T-helper 17 cell (primary cell): ENCODE results near the gene NTSR1. TPM values are rescaled to one million over a fixed set of nuclear protein-coding genes. Genes with fewer than 3 reads are reported as not detected.

Experiments
- ATAC-seq: fragments of 150-1000 bp; cut with Tn5 transposase; 2 replicates; pipeline ENCODE4 v1.10.0; 2021; ENCODE audit warnings: mild to moderate bottlenecking, moderate library complexity
- DNase-seq, 3 donors: peaks; one replicate each; pipeline versions ENCODE4 v3.0.0 to v3.0.0-alpha.2; 2020 to 2021
- H3K9me3 ChIP-seq: one replicate; pipeline ENCODE4 v1.7.0; 2013; ENCODE audit warnings: low read length, mild to moderate bottlenecking; ENCODE audit not compliant: control insufficient read depth, poor library complexity, severe bottlenecking
- H3K27ac Mint-ChIP-seq: one replicate; pipeline ENCODE4 v1.8.0; 2022; ENCODE audit warnings: mild to moderate bottlenecking, moderate library complexity, mixed read lengths
- H3K27me3 Mint-ChIP-seq: one replicate; pipeline ENCODE4 v1.8.0; 2022; ENCODE audit warnings: mixed read lengths
- H3K36me3 Mint-ChIP-seq: one replicate; pipeline ENCODE4 v1.8.0; 2022; ENCODE audit warnings: low read depth, mixed read lengths
- H3K4me1 Mint-ChIP-seq: one replicate; pipeline ENCODE4 v1.8.0; 2022; ENCODE audit warnings: mild to moderate bottlenecking, mixed read lengths
- H3K4me3 Mint-ChIP-seq: one replicate; pipeline ENCODE4 v1.8.0; 2022; ENCODE audit warnings: mild to moderate bottlenecking, moderate library complexity, mixed read lengths
- total RNA-seq, 4 donors: library from RNA in 2 of 4; stranded (reverse) in 2 of 4; gene quantifications; one replicate each; pipeline ENCODE4 v1.2.3 and lab custom pipeline; 2022 to 2026

The NTSR1 gene
- total RNA-seq, 2 donors from 2014 or later: 0.10 TPM; not detected in 1

DNA sequence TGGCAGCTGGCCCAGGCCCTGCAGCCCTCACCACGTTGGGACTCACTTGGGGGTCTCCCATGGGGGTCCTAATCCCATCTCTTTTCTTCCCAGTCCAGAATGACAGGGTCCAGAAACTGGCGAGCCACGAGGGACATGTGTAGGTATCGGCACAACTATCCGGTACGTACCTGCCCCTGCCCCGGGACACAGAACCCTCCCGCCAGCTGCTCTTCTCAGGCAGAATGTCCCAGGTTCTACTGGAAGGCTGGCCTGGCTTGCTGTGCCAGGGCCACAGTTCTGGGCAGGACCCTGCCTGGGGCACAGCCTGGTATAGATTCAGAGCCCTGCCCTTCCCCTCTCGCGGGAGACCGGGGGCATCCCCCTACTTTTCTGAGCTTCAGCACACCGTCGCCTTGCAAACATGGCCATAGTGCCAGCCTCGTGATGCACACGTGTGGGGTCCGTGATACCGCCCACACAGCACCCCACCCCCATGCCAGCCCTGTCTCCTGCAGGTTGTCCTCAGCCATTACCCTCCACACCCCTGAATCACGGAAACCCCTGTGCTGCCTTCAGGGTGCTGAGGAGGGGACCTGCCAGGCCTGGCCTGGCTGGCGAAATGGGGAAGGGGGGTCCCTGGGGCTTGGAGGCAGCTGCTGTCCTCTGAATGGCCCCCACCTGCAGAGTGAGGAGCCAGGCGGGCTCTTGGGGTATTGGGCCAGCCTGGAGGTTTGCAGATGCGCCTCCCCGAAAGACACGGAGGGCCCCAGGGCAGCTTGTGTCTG is 99.0 kb downstream of the NTSR1 start:
- Mint-ChIP-seq H3K4me1 (peaks cover 23% of the 10 kb centered on the region), H3K36me3 (peaks cover 2% of the 10 kb centered on the region), H3K27ac (peak overlapping the region; percentile 51), H3K4me3 (peak overlapping the region; percentile 69), H3K27me3 (no peaks in the 10 kb centered on the region)
- ATAC-seq (no peak), DNase-seq (no peak)
- no peaks in the 10 kb centered on the region for H3K9me3 ChIP-seq

DNA sequence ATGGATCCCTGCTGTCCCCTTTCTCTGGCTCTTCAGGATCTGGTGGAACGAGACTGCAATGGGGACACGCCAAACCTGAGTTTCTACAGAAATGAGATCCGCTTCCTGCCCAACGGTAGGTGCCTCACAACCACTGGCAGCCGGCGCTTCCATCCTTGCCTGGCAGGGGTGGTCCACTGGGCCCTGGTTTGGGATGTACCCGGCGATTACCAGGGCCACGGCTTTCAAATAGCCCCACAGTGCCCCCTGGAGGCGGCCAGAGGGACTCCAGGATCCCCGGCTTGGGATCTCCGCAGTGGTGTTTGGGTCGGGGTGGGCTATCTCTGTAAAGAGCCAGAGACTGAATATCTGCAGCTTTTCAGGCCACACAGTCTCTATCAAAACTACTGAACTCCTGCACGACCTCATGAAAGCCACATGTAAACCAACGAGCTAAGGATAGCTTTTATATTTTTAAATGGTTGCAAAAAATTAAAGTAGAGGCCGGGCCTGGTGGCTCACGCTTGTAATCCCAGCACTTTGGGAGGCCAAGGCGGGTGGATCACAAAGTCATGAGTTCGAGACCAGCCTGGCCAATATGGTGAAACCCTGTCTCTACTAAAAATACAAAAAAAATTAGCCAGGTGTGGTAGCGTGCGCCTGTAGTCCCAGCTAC is 99.7 kb downstream of the NTSR1 start:
- DNase-seq (peak; percentile 66 to 74 (median 74)), ATAC-seq (peak; percentile 60)
- H3K4me1 Mint-ChIP-seq: peaks cover 21% of the 10 kb centered on the region
- H3K27ac Mint-ChIP-seq: peak overlapping the region; percentile 51
- H3K4me3 Mint-ChIP-seq: peak overlapping the region; percentile 69
- H3K36me3 Mint-ChIP-seq: peaks cover 2% of the 10 kb centered on the region
- H3K9me3 ChIP-seq: no peaks in the 10 kb centered on the region
- H3K27me3 Mint-ChIP-seq: no peaks in the 10 kb centered on the region

GRCh38 chr20:62809530-62810428 is 101.1 kb downstream of the NTSR1 start:
- peaks cover 6% of the 10 kb centered on the region for H3K27me3 Mint-ChIP-seq
- DNase-seq (no peak), ATAC-seq (no peak)
- H3K27ac Mint-ChIP-seq: peak overlapping the region; percentile 21
- peaks cover 21% of the 10 kb centered on the region for H3K4me1 Mint-ChIP-seq
- no peak overlapping the region for H3K4me3 Mint-ChIP-seq
- no peaks in the 10 kb centered on the region for H3K9me3 ChIP-seq
- peaks cover 2% of the 10 kb centered on the region for H3K36me3 Mint-ChIP-seq

GRCh38 chr20:62811320-62811719 is 102.7 kb downstream of the NTSR1 start:
- H3K4me1 Mint-ChIP-seq: peaks cover 23% of the 10 kb centered on the region
- no peaks in the 10 kb centered on the region for H3K9me3 ChIP-seq
- no peak overlapping the region for H3K4me3 Mint-ChIP-seq
- peaks cover 2% of the 10 kb centered on the region for H3K36me3 Mint-ChIP-seq
- peaks cover 11% of the 10 kb centered on the region for H3K27me3 Mint-ChIP-seq
- DNase-seq (no peak), ATAC-seq (no peak)
- no peak overlapping the region for H3K27ac Mint-ChIP-seq

DNA sequence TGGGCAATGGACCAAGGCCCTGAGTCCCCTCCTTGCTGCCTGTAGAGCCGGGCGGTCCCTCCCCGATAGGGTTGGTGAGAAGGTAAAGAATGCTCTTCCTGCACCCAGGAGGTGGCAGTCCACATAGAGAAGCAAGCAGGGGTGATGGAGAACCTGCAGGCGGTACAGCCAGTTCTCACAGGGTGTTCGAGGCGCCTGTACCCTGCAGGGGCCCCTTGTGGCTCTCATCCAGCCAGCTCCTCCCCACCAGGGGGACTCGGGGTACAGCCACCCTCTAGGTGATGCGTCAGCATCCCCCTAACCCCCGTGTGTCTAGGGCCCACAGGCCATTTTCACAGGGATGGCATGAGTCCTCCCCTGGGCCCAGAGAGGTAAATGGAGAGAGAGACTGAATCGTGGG is 103.1 kb downstream of the NTSR1 start:
- Mint-ChIP-seq H3K4me1 (peaks cover 21% of the 10 kb centered on the region), H3K36me3 (peaks cover 2% of the 10 kb centered on the region), H3K27me3 (peaks cover 11% of the 10 kb centered on the region), H3K27ac (no peak overlapping the region), H3K4me3 (no peak overlapping the region)
- DNase-seq (no peak), ATAC-seq (no peak)
- no peaks in the 10 kb centered on the region for H3K9me3 ChIP-seq

Other genes starting within 250 kb of the NTSR1 start
- gene GATA5, start 232.8 kb upstream of the NTSR1 start, total RNA-seq: not detected
- gene SLCO4A1, start 66.3 kb upstream of the NTSR1 start, total RNA-seq: 1 to 10 TPM; 1.9 TPM
- 1 to 10 TPM; 6.5 to 6.8 TPM for gene MRGBP, start 87.6 kb downstream of the NTSR1 start, total RNA-seq
- gene OGFR, start 96.0 kb downstream of the NTSR1 start, total RNA-seq: 10 to 100 TPM; 39.4 to 41.3 TPM
- not detected for gene COL9A3, start 108.2 kb downstream of the NTSR1 start, total RNA-seq
- gene TCFL5, start 153.0 kb downstream of the NTSR1 start, total RNA-seq: 1 to 10 TPM; 4.4 to 5.0 TPM
- 10 to 100 TPM; 58.3 to 65.7 TPM for gene DIDO1, start 217.7 kb downstream of the NTSR1 start, total RNA-seq
- 10 to 100 TPM; 33.4 to 39.9 TPM for gene GID8, start 229.3 kb downstream of the NTSR1 start, total RNA-seq
- 1 to 10 TPM in 1 of 2 donors, under 1 TPM in 1; 0.89 to 2.4 TPM for gene SLC17A9, start 243.9 kb downstream of the NTSR1 start, total RNA-seq